T-helper 2 cell treated with Interferon-gamma antibody and Interleukin-4, amounts not matched to agents 5 μg/mL and 100 μg/mL, for 36 hours (primary cell): Measurements from ENCODE around the gene HSH2D.
"Not testable (repeated sequence)": the region's sequence is repeated elsewhere in the genome, so short reads cannot be mapped to it uniquely, and the experiment has no call there.

Source experiments
- DNase-seq: peaks from one replicate; pipeline ENCODE4 v3.0.0; 2021; ENCODE audit warnings: low spot score
- H3K27ac Mint-ChIP-seq: one replicate; pipeline ENCODE4 v1.8.0; 2021; ENCODE audit warnings: mild to moderate bottlenecking, mixed read lengths
- H3K27me3 Mint-ChIP-seq: one replicate; pipeline ENCODE4 v1.8.0; 2021; ENCODE audit warnings: low read depth, mixed read lengths
- H3K36me3 Mint-ChIP-seq: one replicate; pipeline ENCODE4 v1.8.0; 2021; ENCODE audit warnings: low read depth, mixed read lengths
- H3K4me1 Mint-ChIP-seq: one replicate; pipeline ENCODE4 v1.8.0; 2021; ENCODE audit warnings: low read depth, mixed read lengths
- H3K4me3 Mint-ChIP-seq: one replicate; pipeline ENCODE4 v1.8.0; 2022; ENCODE audit warnings: mild to moderate bottlenecking, moderate library complexity, mixed read lengths
- H3K9me3 Mint-ChIP-seq: one replicate; pipeline ENCODE4 v1.8.0; 2021; ENCODE audit warnings: mixed read lengths

The HSH2D gene

DNA sequence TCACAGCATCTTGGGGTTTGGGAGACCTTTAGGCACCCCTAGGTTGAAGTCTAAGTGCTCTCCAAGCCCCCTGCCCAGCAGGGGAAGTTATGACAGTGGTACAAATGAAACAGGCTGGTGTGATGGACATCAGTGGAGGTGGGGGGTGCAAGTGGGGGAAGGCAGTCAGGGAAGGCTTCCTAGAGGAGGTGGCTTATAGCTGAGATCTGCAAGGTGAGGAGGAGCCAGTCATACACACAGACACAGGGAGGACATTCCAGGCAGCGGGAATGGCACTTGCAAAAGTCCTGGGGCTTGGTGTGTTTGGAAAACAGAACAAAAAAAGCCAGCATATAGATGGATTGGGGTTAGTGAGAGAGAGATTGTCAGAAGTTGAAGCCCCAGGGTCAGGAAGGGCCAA lies 11.6 kb downstream of the HSH2D start:
- no peaks in the 10 kb centered on the region for H3K9me3 Mint-ChIP-seq
- peaks cover 11% of the 10 kb centered on the region for H3K4me1 Mint-ChIP-seq
- no peak for DNase-seq
- H3K27ac Mint-ChIP-seq = no peak overlapping the region
- peaks cover 63% of the 10 kb centered on the region for H3K36me3 Mint-ChIP-seq
- H3K27me3 Mint-ChIP-seq = no peaks in the 10 kb centered on the region
- no peak overlapping the region for H3K4me3 Mint-ChIP-seq

DNA sequence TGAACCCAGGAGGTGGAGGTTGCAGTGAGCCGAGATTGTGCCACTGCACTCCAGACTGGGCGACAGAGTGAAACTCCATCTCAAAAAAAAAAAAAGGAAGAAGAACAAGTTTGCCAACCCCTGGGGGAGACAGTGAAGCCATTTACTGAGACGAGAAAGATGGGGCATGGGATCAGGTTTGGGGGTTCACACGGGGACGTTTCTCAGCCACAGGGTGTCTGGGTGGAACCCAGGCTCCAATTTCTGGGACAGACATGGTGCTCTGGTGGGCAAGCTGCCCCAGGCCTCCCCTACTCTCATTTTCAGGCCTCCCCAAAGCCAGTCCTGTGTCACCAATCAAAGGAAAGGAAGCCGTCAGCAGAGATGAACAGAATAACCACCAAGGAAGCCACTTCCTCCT lies 13.4 kb downstream of the HSH2D start:
- H3K36me3 Mint-ChIP-seq = peaks cover 54% of the 10 kb centered on the region
- H3K27ac Mint-ChIP-seq = no peak overlapping the region
- H3K4me3 Mint-ChIP-seq = no peak overlapping the region
- H3K9me3 Mint-ChIP-seq = no peaks in the 10 kb centered on the region
- DNase-seq = no peak
- peaks cover 24% of the 10 kb centered on the region for H3K4me1 Mint-ChIP-seq
- no peaks in the 10 kb centered on the region for H3K27me3 Mint-ChIP-seq

DNA sequence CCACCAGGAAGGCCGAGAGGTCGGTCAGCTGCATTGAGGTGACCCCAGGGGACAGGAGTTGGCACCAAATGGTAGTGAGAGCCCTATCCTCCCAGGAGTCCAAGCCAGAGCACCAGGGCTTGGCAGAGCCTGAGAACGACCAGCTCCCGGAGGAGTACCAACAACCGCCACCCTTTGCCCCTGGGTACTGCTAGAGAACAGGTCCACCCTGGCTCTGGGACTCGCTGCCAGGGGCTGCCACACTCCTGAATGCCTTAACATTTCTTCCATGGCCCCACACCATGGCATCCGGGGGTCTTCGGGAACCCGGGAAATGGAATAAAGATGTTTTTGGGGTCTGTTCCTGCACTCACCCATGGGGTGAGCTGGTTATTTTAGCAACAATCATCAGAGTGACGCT lies 14.1 kb downstream of the HSH2D start:
- H3K4me3 Mint-ChIP-seq = no peak overlapping the region
- peaks cover 51% of the 10 kb centered on the region for H3K36me3 Mint-ChIP-seq
- no peak for DNase-seq
- no peaks in the 10 kb centered on the region for H3K27me3 Mint-ChIP-seq
- no peak overlapping the region for H3K27ac Mint-ChIP-seq
- H3K9me3 Mint-ChIP-seq = no peaks in the 10 kb centered on the region
- peaks cover 25% of the 10 kb centered on the region for H3K4me1 Mint-ChIP-seq

DNA sequence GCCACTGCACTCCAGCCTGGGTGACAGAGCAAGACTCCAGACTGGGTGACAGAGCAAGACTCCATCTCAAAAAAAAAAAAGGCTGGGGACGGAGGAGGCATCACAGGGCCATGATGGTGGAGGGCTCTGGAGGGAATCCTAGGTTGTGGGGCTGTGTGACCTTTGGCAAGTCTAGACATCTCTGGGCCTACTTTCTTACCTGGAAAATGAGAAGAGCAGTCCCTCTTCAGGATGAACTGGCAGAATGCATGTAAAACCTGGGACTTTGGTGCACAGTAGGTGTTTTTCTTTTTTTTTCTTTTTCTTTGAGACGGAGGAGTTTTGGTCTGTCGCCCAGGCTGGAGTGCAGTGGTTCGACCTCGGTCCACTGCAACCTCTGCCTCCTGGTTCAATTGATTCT lies 16.2 kb downstream of the HSH2D start:
- Mint-ChIP-seq H3K27me3 (no peaks in the 10 kb centered on the region), H3K27ac (no peak overlapping the region), H3K4me1 (peaks cover 19% of the 10 kb centered on the region), H3K9me3 (no peaks in the 10 kb centered on the region), H3K36me3 (peaks cover 30% of the 10 kb centered on the region), H3K4me3 (no peak overlapping the region)
- DNase-seq = no peak

DNA sequence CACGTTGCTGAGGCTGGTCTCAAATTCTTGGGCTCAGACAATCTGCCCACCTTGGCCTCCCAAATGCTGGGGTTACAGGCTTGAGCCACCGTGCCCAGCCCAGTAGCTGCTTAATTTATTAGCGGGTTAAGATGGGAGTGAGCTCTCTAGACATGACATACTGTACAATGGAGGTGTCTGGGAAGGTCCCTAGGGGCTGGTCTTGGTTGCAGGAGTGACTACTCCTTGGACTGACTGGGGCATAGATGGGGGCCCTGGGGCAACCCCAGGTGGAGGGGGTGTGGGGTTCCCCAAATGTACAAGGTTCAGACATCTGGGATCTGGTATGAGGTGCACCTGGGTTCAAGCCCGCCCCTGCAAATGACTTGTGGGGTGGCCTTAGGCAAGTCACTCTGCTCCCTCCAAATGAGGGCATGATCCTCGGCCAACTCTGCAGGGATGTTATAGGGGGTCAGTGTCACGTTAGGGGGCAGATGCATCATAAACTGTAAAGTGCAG lies 17.0 kb downstream of the HSH2D start:
- peaks cover 14% of the 10 kb centered on the region for H3K4me1 Mint-ChIP-seq
- peaks cover 22% of the 10 kb centered on the region for H3K36me3 Mint-ChIP-seq
- DNase-seq = no peak
- H3K9me3 Mint-ChIP-seq = no peaks in the 10 kb centered on the region
- H3K27me3 Mint-ChIP-seq = no peaks in the 10 kb centered on the region
- H3K4me3 Mint-ChIP-seq = no peak overlapping the region
- H3K27ac Mint-ChIP-seq = peak overlapping the region; percentile 15

DNA sequence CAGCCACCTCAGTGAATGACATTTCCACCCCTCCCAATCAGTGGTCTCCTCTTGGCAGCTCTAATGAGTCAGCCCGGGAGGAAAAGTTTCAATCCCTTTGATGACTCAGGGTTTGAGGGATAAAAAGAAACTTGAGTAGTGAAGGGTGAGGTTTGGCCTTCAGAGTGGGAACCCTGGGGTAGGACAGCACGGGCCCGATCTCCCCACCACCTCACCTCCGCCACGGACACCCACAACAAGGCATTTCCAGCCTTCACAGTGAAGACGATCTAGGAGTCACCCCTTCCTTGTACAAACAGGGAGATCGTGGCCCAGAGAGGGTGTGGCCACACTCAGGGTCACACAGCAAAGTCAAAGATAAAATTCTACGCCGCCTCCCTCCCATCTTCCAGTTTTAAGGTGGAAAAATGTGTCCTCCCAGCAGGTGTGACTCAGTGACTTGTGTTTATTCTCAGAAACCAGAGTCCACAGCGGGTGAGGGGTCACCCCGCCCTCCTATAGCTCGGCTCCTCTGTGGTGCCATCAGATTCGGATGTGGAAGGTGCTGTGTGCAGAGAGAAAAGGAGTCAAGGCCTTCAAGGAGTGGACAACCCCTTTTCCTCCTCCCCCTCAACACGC lies 17.6 kb downstream of the HSH2D start:
- Mint-ChIP-seq H3K4me1 (peaks cover 14% of the 10 kb centered on the region), H3K36me3 (peaks cover 19% of the 10 kb centered on the region), H3K27me3 (no peaks in the 10 kb centered on the region), H3K4me3 (peak overlapping the region; percentile 46), H3K9me3 (no peaks in the 10 kb centered on the region), H3K27ac (peak overlapping the region; percentile 57)
- peak; percentile 73 for DNase-seq

DNA sequence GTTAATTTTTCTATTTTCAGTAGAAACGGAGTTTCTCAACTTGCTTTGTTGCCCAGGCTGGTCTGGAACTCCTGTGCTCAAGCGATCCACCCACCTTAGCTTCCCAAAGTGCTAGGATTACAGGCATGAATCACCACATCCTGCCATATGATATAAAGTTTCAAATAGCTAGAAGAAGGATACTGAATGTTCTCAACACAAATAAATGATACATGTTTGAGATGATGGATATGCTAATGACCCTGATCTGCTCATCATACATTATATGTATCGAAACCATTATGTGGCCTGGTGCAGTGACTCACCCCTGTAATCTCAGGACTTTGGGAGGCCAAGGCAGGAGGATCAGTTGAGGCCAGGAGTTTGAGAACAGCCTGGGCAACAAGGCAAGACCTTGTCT lies 18.4 kb downstream of the HSH2D start:
- Mint-ChIP-seq H3K36me3 (peaks cover 13% of the 10 kb centered on the region), H3K4me3 (no peak overlapping the region), H3K4me1 (peaks cover 14% of the 10 kb centered on the region), H3K27ac (no peak overlapping the region), H3K9me3 (no peaks in the 10 kb centered on the region), H3K27me3 (no peaks in the 10 kb centered on the region)
- peak; percentile 35 for DNase-seq

DNA sequence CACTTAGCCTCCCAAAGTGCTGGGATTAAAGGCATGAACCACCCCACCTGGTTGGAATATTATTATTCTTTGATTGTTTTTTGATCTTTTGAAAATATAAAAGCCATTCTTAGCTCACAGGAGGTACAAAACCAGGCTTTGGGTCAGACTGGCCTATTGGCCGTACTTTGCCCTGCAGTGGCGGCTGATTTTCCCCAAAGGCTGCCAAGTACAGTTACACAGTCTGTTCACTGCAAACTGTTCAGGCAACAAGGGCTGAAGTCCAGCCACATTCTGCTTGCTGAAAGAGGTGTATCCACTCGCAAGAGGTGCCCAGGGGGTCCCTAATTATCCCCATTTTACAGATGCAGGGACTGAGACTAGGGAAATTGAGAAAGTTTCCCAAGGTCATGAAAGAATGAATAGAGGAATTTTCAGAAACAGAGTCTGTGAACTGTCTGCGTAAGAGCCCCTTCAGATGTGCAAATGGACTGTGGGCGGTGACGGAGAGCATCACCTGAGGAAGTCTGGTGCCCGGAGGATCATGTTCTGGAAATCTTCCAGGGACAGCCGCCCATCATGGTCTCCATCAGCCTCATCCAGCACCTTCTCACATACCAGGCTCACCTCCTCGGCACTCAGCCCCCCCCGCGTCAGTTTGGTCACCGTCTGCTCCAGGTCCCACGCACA lies 20.9 kb downstream of the HSH2D start:
- Mint-ChIP-seq H3K36me3 (peaks cover 2% of the 10 kb centered on the region), H3K4me3 (no peak overlapping the region), H3K9me3 (no peaks in the 10 kb centered on the region), H3K4me1 (peaks cover 23% of the 10 kb centered on the region), H3K27ac (no peak overlapping the region), H3K27me3 (no peaks in the 10 kb centered on the region)
- no peak for DNase-seq

DNA sequence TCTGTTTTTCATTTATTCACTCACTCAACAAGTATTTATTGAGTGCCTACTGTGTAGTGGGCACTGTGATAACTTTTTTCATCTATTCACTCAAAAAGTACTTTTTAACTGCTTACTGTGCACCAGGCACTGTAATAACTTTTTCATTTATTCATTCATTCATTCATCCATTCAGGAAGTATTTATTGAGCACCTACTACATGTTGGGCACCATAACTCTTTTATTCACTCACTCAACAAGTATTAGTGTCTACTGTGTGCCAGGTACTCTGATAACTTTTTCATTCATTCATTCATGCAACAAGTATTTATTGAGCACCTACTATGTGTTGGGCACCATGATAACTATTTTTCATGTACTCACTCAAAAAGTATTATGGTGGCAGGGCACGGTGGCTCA lies 22.9 kb downstream of the HSH2D start:
- Mint-ChIP-seq H3K36me3 (peaks cover 2% of the 10 kb centered on the region), H3K4me1 (peaks cover 14% of the 10 kb centered on the region), H3K27ac (no peak overlapping the region), H3K4me3 (no peak overlapping the region), H3K9me3 (no peaks in the 10 kb centered on the region), H3K27me3 (no peaks in the 10 kb centered on the region)
- no peak for DNase-seq

DNA sequence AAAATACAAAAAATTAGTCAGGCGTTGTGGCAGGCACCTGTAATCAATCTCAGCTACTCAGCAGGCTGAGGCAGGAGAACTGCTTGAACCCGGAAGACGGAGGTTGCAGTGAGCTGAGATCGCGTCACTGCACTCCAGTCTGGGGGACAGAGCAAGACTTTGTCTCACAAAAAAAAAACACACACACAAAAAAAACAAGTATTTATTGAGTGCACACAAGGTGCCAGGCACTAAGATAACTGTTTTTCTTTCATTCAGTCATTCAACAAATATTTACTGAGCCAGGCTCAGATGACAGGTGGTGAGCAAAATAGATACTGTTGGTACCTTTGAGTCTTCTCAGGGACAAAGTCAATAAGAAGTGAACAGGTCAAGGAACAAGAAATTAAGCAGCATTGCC lies 23.6 kb downstream of the HSH2D start:
- Mint-ChIP-seq H3K36me3 (peaks cover 2% of the 10 kb centered on the region), H3K27ac (peak overlapping the region; percentile 31), H3K4me3 (no peak overlapping the region), H3K9me3 (no peaks in the 10 kb centered on the region), H3K27me3 (no peaks in the 10 kb centered on the region), H3K4me1 (peaks cover 9% of the 10 kb centered on the region)
- DNase-seq = no peak

DNA sequence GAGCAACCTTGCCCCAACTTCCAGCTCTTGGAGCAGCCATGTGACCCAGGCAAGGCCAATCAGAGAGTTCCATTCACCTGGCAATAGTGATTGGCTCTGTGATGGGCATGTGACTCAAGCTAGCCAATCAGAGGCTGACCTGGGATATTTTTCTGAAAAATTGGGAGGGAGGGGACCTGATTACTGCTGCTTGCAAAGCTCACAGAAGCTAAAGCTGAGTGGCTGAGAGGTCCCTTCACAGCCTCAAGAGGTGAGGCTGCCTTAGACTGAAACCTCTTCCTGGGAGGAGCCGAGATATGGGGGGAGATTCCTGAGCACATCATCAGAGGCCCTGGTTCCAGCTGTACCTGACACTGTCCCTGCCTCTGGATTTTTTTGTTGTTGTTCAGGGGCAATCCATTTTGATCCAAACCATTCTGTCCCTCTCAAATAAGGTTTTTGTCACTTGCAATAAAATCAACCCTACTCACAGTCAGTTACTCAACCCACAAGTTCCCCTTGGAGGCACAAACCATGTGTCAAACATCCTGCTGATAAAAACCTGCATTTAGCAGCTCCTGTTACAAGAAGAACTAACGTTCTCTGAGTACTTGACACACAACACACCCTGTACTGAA lies 25.1 kb downstream of the HSH2D start:
- peaks cover 13% of the 10 kb centered on the region for H3K4me1 Mint-ChIP-seq
- H3K36me3 Mint-ChIP-seq = peaks cover 2% of the 10 kb centered on the region
- H3K27me3 Mint-ChIP-seq = no peaks in the 10 kb centered on the region
- no peak for DNase-seq
- H3K9me3 Mint-ChIP-seq = no peaks in the 10 kb centered on the region
- H3K27ac Mint-ChIP-seq = peak overlapping the region; percentile 67
- H3K4me3 Mint-ChIP-seq = peak overlapping the region; percentile 9

DNA sequence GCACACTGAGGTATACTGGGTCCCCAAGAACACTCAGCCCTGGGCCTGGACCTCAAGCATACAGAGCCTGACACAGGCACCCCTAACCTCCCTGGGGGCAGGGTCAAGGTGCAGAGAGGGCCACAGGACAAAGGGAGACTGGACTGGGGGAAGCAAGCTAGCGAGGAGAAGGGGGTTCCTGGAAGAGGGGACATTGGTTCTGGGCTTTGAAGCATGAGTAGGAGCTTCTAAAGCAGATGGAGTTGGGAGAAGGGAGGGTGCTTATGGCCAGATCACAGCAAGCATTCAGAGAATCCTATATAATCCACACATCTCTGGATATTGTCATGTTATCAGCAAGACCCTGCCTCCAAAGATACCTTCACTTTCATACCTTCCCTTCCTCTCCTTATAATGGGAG lies 26.6 kb downstream of the HSH2D start:
- DNase-seq = no peak
- Mint-ChIP-seq H3K36me3 (peaks cover 2% of the 10 kb centered on the region), H3K27ac (no peak overlapping the region)

DNA sequence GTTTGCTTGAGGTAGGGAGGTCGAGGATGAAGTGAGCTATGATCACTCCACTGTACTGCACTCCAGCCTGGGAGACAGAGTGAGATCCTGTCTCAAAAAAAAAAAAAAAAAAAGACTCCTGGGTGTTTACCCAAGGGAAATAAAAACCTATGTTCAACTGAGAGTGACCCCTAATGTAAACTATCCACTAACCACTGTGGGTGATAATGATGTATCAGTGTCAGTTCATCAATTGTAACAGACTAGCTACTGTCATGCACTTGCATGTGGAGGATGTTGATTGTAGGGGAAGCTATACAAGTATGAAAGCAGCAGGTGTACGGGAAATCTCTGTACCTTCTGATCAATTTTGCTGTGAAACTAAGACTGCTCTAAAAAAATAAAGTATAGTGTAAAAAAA lies 32.5 kb downstream of the HSH2D start:
- H3K4me1 Mint-ChIP-seq = peaks cover 4% of the 10 kb centered on the region
- no peaks in the 10 kb centered on the region for H3K36me3 Mint-ChIP-seq
- H3K27me3 Mint-ChIP-seq = peaks cover 3% of the 10 kb centered on the region
- no peak for DNase-seq
- H3K4me3 Mint-ChIP-seq = no peak overlapping the region
- H3K27ac Mint-ChIP-seq = no peak overlapping the region
- no peaks in the 10 kb centered on the region for H3K9me3 Mint-ChIP-seq

More for the DNA sequence above, 26.6 kb downstream of the HSH2D start:
- Mint-ChIP-seq H3K9me3 (no peaks in the 10 kb centered on the region), H3K4me3 (no peak overlapping the region), H3K4me1 (peaks cover 13% of the 10 kb centered on the region), H3K27me3 (no peaks in the 10 kb centered on the region)

DNA sequence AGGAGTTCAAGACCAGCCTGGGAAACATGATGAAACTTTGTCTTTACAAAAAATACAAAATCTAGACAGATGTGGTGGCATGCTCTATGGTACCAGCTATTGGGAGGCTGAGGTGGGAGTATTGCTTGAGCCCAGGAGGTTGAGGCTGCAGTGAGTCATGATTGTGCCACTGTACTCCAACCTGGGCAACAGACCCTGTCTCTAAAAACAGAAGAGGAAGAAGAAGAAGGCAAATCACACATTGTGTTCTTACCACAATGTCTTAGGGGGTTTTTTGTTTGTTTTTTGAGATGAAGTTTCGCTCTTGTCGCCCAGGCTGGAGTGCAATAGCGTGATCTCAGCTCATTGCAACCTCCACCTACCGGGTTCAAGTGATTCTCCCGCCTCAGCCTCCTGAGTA lies 35.4 kb downstream of the HSH2D start:
- not testable (repeated sequence) for DNase-seq, H3K36me3 Mint-ChIP-seq, H3K4me1 Mint-ChIP-seq, H3K9me3 Mint-ChIP-seq, H3K4me3 Mint-ChIP-seq, H3K27ac Mint-ChIP-seq, H3K27me3 Mint-ChIP-seq
